NOMO-1 treated with DMSO at 0.1 percent for 48 hours (cell line): Measurements from ENCODE around the gene SNAPIN.

Source experiments
- DNase-seq: peaks from one replicate; lab custom pipeline; 2025; ENCODE audit not compliant: unreplicated experiment; lab: John Stamatoyannopoulos, UW

SNAPIN gene, protein sequence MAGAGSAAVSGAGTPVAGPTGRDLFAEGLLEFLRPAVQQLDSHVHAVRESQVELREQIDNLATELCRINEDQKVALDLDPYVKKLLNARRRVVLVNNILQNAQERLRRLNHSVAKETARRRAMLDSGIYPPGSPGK

DNA sequence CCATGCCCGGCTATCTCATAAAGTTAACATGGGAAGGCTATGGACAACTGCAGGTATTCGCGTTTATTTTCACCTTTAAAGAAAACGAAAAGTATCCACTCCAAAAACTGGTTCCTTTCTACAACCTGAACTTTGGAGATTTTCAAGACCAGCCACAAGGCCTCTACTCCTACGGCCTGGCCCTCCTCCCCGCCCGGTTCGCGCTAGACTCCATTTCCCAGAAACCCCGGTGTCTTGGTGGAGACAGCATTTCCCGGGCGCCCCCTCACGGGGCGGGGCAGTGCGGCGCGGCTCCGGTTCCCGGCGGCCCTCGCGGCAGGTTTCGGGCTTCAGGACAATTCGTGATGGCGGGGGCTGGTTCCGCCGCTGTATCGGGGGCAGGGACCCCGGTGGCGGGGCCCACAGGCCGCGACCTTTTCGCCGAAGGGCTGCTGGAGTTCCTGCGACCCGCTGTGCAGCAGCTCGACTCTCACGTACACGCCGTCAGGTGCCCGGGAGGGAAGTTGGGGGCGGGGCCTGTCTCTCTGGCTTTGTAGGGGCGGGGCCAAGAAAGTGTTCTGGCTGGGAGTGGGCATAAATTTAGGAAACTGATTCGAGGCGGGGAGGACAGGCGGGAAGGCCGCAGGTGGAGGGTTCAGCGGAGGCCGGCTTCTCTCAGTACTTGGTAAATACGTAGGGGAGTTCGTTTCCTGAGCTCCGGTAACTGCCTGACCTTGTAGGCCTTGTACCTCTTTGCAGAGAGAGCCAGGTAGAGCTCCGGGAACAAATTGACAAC is at the start of gene SNAPIN:
TSS of gene SNAPIN (plus strand) at position 304 of the 775 bp plus-strand sequence. CDS start at position 345, 41 bp downstream.
- DNase-seq, result peak; percentile 91

DNA sequence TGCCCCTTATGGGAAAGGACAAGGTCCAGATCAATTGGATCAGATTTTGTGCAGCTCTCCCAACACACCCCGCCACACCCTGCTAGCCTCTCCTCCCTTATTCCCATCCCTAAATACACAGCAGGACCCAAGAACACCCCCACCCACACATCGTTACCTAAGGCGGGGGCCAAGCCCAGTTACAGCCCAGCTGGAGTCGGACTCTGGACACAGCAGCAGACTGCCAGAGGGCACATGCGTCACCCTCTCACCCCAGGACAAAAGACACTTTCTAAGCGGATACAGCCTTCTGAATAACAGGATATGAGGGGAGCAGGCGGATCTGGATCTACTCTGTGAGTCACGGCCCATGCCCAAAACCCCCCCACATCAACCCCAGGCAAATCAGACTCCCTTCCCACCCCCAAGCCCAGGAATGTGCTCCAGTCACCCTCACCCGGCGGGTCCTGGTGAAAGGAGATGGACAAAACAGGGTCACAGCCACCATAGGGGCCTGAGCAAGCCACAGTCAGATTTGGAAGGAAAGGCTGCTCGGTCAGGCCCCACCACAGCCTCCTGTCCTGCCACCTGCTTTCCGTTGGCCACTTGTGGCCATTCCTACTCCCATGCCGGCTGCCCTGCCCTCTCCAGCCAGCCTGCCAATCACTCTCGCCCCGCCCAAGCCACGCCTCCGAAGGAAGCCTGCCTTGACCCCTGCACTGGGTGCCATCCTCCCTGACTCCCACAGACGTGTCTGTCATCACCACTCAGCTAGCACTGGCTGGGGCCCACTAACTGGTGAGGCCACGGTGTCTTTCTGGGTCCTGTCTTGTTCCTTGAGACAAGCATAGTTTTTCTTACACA is 49.5 kb upstream of the SNAPIN start:
- DNase-seq, result no peak

DNA sequence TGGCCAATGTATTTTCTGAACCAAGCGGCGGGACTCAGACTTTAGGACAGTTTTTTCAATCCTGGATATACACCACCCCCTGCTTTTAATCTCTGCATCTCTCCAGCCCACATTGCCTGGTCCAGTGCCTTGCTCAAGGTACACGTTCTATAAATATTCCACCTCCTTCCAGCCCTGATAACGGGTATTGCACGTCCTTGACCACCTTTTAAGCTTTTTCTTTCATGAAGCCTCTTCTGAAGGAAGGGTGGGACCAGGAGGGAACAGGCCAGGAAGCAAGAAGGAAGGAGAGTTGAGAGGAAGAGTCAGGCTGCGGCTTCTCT is 49.0 kb upstream of the SNAPIN start:
- DNase-seq, result no peak

DNA sequence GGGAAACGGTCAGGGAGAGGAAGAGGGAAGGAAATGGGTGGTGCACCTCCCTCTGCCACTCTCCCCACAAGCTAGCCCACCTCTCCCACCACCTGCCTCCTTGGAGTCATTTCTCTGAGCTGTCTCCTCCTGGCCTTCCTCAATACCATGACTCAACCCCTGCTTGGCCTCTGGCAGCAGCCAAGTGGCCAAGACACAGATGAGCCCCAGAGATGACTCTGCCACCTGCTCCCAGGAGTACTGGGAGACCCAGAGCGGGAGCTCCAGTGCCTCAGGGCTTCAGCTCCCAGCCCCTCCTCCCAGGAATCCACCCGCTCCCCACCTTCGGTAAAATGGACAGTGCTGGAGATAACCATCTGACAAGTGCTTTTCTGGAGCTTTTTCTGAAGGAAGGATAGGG is 48.2 kb upstream of the SNAPIN start:
- no peak for DNase-seq

DNA sequence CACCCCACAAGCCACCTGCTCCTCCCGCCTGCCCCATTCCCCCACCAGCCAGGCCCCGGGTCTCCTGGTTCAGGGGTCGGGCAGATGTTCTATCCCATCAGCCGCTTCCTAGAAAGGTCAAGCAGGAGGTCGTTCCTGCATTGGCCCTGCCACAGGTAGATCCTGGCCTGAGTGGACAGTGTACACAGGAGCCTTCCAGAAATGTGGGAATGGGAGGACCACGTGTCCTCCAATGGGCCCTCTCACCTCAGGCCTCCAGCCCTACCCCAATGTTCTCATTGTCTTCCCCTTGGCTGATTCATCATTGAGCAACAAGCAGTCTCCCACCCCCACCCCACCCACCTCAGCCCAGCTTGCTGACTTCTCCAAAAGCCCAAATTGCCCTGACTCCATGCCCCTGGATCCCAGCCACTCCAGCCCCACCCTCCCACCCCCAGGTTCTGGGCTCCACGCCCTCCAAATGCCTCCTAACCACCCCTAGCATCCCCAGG is 47.6 kb upstream of the SNAPIN start:
- peak; percentile 15 for DNase-seq

DNA sequence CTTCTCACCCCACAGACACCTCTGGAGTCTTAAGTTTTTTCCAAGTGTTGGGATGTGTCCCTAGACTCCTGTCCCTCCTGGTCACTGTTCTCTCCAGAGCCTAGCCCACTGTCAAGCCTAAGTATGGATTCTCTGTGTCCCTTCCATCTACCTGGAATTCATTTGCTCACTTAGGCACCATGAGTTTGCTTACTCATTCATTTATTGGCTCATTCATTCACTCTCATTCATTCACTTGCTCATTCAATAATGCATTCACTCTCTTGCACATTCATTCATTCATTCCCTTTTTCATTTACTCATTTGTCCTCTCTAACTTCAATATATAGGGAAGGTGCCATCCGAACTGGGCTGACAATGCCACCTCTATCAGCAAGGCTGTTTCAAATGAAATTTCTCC is 47.1 kb upstream of the SNAPIN start:
- DNase-seq, result no peak

DNA sequence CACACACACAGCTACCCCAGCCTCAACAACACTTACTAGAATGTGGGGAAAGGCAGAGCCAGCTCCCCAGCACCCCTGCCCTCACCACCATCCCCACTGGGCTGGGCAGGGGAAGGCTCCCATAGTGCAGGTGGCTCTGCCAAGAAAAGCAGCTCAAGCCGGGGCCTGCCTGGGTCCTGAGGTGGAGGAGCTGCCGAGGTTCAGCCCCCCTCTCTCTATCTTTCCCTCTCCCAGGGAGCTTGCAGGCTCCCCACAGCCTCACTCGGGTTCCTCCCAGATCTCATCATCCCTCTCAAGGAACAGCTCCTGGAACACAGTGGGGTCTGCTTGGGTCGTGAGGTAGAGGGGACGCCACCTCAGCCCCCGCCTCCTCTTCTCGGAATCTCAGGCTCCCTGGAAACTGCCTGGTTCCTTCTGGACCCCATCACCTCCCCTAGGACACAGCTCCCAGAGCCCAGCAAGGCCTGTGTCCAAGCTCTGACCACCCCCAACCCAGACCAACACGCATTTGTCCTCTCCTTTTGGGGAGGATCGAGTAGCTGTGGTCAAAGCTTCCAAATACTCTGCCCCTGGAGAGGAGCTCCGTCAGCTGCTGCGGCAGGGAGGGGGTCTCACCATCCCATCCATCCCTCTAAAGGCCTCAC is 46.3 kb upstream of the SNAPIN start:
- no peak for DNase-seq

DNA sequence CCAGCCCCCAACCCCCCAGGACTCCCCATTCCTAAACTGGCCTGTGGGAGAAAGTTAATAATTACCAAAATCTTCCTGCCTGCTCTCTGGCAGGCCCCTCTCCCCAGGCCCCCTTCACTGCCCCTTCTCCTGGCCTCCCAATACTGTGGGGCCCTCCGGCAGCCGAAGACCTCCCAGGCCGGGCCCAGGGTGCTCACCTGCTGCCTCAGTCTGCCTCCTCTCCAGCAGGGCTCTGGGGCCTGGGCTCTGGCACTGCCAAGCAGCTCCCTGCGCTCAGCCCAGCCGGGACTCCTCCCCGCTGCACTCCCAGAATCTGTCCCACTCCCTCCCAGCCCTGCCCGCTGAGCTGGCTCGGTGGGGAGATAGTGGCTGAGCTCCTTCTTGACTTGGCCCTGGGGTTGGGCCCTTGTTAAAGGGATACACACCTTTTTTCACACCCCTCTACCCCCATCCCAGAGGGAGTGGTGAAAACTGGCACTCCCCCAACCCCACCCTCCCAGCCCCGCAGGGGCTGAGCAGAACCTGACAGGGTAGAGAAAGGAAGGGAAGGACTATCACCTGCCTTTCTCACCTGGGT is 45.7 kb upstream of the SNAPIN start, which contains the start of gene S100A16:
TSS of gene S100A16 (minus strand) at position 383 of the 577 bp plus-strand sequence. CDS start 4,986 bp downstream, outside the sequence.
- DNase-seq, result no peak

DNA sequence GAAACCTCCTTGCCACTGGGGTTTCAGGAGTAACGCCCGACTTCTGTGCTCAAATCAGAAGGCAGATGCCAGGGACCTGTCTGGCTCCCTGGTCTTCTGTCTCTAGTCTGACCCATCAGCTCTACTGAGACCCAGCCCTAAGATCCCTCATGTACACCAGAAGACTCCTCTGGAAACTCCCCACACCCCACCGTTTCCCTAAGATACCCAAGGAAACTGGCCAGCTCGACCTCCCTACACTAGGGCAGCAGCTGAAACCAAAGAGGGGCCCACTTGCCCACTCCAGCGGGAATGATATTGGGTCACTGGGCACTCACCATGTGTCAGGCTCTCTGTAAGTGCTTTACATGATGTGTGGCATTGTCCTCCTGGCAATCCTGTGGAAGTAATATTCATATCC is 45.1 kb upstream of the SNAPIN start:
- no peak for DNase-seq

DNA sequence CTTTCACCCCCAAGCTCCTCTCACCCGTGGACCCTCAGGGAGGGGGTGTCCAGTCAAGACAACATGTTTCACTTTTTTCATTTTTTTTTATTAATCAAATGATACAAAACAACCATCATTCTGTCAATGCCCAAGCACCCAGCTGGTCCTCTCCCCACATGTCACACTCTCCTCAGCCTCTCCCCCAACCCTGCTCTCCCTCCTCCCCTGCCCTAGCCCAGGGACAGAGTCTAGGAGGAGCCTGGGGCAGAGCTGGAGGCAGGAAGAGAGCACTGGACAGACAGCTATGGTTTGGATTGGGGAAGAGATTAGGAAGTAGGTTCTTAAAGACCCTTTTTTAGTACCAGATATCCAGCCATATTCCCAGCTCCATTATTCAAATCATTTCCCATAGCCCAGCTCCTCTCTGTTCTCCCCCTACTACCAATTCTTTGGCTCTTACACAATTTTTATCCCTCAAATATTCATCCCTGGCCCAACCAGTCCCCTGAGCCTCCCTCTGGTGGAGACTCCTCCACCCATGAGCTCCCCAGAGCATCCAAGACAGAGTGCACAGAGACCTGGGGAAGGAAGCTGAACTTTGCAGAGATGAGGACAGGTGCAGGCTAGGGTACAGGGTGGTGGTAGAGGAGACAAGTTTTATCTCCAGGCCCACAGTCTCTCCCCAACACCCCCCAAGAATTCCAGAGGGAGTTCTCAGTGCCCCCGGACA is 44.2 kb upstream of the SNAPIN start:
- DNase-seq, result no peak

DNA sequence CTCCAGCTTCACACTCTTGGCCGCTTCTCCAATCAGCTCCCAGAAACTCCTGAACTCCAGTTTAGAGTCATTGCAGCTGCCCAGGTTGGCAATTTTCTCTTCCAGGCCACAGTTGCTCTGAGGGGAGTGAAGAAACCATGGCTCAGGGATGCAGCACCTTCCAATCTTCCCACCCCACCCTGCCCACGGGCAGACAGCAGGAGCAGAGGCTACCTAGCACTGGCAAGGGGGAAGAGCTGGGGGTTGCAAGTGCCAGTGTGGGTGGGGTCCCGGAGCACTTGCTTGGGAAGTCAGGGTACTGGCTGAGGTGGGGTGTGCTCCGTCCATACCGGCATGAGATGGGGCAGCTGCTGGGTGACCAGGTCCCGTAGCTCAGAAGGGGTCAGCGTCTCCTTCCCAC is 43.6 kb upstream of the SNAPIN start:
- no peak for DNase-seq

DNA sequence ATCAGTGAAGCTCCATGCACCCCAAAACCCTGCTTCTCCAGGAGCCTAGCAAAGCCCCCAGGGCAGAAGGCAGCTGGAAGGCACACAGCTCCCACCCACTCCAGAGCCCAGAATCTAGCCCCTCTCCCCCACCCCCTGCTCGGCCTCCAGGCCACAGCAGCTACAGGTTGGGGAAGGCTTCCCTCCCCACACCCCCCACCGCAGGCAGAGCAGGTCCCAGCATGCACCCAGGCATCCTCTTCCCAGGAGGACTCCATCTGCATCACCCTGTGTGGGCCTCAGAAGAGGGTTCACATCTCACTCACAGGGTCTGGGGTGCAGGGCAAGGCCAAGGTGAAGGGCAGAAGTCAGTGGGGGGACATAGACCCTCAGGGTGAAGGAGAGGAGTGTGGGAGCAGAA is 43.1 kb upstream of the SNAPIN start:
- no peak for DNase-seq

DNA sequence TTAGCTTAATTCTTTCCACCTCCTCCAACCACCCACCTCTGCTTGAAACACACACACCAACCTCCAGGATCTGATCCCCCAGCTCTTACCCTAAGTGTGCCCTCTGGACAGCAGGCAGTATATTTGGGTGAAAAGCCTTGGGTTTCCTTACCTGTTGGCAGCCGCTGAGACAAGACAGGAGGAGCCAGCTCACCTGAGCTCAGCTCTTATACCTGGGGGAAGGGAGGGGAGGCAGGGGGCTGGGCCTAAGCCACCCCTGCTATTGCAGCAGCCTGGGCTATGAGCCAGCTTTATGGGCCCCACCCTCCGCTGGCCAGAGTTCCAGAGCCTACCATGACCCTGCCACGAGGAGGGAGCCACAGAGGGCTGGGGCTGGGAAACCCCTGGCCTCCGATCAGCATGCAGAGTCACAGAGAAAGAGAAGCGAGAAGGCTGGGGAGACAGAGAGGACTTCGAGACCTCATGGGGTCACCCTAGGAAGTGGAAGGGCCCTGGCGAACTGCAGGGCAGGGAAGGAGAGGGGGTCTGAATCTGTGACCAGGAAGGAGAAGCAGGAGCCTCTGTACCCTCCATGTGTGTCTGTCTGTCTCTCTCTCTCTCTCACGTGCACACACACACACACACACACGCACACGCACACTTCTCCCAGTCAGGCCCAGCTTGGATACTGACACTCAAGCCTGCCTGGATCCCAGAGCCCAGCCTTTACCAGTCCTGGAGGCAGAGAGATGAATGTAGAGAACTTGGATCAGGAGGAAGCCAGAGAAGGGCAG is 42.2 kb upstream of the SNAPIN start, which contains the start of gene S100A14:
TSS of gene S100A14 (minus strand) at position 182 of the 773 bp plus-strand sequence. CDS start 467 bp downstream, outside the sequence.
- no peak for DNase-seq

DNA sequence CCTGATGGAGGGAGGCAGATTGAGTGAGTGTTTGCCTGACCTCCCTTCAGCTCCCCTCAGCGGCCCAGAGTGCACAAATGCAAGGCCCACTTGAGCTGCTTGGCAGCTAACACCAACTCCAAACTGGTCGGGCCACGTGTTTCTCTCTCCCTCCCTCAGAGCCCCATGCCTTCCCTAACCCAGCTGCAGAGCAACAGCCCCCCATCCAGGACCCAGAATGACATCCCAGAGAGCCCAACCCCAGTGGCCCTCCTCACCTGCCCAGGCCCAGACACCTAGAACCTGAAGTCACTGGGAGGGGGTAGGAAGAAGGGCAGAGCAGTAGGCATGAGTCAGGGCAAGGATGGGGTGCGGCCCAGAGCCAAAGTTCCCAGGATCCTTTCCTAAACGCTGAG is 41.6 kb upstream of the SNAPIN start:
- DNase-seq, result no peak

DNA sequence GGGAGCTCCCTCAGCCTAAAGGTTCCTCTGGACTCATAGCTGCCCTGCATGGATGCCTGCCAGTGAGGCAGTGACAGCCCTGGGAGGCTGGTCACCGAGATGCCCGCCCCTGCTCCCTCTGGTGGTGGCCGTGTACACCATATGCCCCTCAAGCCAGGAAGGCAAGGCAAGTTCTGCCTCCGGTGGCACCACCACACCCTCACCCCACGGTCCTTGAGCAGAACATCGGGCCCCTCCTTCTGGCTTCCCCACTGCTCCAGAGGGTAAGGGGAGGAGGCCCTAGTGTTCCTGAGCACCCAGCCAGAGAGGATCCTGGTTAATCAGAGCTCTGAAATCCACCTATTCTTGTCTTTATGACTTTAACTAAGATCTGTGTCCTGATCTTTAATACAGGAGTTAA is 40.8 kb upstream of the SNAPIN start:
- DNase-seq, result no peak

DNA sequence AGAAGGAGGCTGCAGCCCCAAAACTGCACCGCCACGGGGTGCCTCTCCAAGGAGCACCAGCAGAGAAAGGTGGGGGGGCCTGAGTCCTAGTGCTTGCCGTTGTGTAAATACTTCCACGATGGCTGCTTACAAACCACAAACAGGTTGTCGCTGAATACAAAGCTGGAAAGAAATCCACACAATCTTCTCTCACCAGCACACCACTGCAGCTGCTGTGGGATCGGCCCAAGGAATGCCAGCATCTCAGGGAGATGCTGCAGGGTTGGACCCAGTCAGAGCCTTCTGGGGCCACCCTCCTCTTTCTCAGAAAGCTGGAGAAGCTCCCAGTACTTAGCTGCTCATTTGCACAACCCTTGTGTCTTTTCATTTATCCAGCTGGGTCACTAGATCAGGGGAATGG is 39.3 kb upstream of the SNAPIN start:
- no peak for DNase-seq

DNA sequence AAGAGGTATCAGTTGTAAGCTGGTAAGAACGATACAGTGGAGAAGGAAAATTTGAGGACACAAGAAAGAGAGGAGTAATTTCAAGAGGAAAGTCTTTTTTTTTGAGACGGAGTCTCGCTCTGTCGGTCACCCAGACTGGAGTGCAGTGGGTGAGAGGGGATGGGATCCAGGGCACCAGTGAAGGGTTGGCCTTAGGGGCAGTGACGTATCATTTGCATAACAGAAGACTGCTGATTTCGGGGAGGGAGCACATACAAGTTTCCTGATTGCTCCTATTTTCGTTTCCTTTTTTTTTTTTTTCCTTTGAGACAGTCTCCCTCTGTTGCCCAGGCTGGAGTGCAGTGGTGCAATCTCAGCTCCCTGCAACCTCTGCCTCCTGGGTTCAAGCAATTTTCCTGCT is 35.4 kb upstream of the SNAPIN start:
- peak; percentile 55 for DNase-seq

DNA sequence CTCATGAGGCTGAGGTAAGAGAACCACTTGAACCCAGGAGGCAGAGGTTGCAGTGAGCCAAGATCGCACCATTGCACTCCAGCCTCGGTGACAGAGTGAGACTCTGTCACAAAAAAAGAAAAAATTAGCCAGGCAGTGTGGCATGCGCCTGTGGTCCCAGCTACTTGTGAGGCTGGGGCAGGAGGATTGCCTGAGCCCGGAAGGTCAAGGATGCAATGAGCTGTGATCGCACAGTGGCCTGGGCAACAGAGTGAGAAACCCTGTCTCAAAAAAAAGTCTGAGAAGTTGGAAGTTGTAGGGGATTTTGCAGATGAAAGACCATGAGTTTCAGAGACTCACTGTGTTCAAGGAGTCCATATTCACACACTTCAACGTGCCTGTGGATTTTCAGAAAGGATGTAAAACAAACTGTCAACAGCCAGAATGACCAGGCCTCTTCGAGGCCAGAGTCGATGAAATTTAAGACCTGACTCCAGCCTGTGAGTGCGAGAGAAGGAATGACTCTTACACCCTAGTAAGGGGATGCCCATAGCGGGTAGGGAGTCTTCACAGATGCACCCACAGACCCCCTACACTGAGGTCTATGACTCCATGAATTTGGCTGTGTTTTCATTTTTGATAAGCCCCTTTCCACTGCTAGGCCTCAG is 33.4 kb upstream of the SNAPIN start:
- no peak for DNase-seq

DNA sequence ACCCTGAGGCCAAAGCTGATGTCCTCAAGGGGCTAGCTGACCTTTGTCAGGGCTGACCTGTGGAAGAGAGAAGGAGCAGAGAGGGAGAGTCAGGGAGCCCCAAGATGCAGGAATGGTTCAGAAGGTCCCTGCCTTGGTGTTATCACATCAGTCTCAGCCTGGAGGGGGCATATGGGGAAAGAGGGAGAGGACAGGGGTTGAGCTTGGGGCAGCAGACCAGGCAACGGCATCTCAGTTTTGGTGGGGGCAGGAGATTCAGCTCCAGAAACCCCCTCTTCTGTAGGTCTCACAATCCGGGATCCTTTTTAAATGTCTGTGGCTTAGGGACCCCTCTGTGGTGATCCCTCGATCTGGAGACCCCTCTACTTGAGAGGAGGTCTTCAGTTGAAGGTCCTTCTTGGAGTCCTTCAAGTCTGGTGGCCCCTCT is 32.0 kb upstream of the SNAPIN start:
- no peak for DNase-seq
